CD14-positive monocyte (primary cell): ENCODE measurements around the gene XRCC5. TPM values are rescaled to one million over a fixed set of nuclear protein-coding genes. Genes with fewer than 3 reads are reported as not detected.

Source experiments
- DNase-seq, 3 donors: peaks; one replicate each; pipeline ENCODE4 v3.0.0-alpha.2; 2011 to 2022
- H2AFZ ChIP-seq: 2 replicates; pipeline ENCODE4 v1.6.0; 2012; ENCODE audit warnings: mild to moderate bottlenecking, low read depth, low read length, inconsistent platforms; ENCODE audit not compliant: insufficient read depth, poor library complexity, severe bottlenecking
- H3K27ac ChIP-seq, 2 donors: 1 replicate in 1 of 2; 2 replicates in 1 of 2; pipeline ENCODE4 v1.5.1; 2012 to 2013; ENCODE audit warnings: low read length in 2 of 2, control low read depth in 1 of 2, inconsistent platforms in 1 of 2, low read depth in 1 of 2, mild to moderate bottlenecking in 1 of 2
- H3K27me3 ChIP-seq, 2 donors: one replicate each; pipeline versions ENCODE4 v1.6.0 to v1.6.1; 2011 to 2013; ENCODE audit warnings: low read length in 2 of 2; ENCODE audit not compliant: control insufficient read depth in 2 of 2, insufficient read depth in 2 of 2
- H3K36me3 ChIP-seq, 2 donors: replicated peaks in 1 of 2; 1 replicate in 1 of 2; 2 replicates in 1 of 2; pipeline versions ENCODE4 v1.5.1 to v1.6.1; 2012 to 2013; ENCODE audit warnings: low read length in 2 of 2, control low read depth in 1 of 2, inconsistent platforms in 1 of 2, mild to moderate bottlenecking in 1 of 2; ENCODE audit not compliant: insufficient read depth in 2 of 2, control insufficient read depth in 1 of 2
- H3K4me1 ChIP-seq, 2 donors: 1 replicate in 1 of 2; 2 replicates in 1 of 2; pipeline versions ENCODE4 v1.5.1 to v1.6.1; 2012 to 2013; ENCODE audit warnings: low read length in 2 of 2, control low read depth in 1 of 2, inconsistent platforms in 1 of 2, mild to moderate bottlenecking in 1 of 2, moderate library complexity in 1 of 2; ENCODE audit not compliant: insufficient read depth in 2 of 2, control insufficient read depth in 1 of 2
- H3K4me2 ChIP-seq: replicated peaks from 2 replicates; pipeline ENCODE3; 2012; ENCODE audit warnings: low read length, moderate library complexity, mild to moderate bottlenecking; ENCODE audit not compliant: poor library complexity, severe bottlenecking; ENCODE audit errors: extremely low read depth
- H3K4me3 ChIP-seq, 3 experiments: fragments of 200-600 bp in 1 of 3; sonication (generic) in 1 of 3; replicated peaks in 1 of 3; 1 replicate in 2 of 3; 2 replicates in 1 of 3; pipeline ENCODE4 v1.5.1; 2011 to 2013; ENCODE audit warnings: low read length in 3 of 3, mild to moderate bottlenecking in 3 of 3, control low read depth in 2 of 3, low read depth in 2 of 3, inconsistent platforms in 1 of 3, moderate library complexity in 1 of 3
- H3K79me2 ChIP-seq: 2 replicates; pipeline ENCODE4 v1.6.0; 2012; ENCODE audit warnings: mild to moderate bottlenecking, control low read depth, inconsistent platforms, low read length, moderate library complexity; ENCODE audit not compliant: insufficient read depth
- H3K9ac ChIP-seq: 2 replicates; pipeline ENCODE4 v1.6.0; 2017; ENCODE audit warnings: low read length, mild to moderate bottlenecking; ENCODE audit not compliant: insufficient read depth, poor library complexity, severe bottlenecking
- H3K9me3 ChIP-seq, 2 donors: replicated peaks in 1 of 2; 1 replicate in 1 of 2; 2 replicates in 1 of 2; pipeline versions ENCODE4 v1.5.1 to v1.6.1; 2012 to 2013; ENCODE audit warnings: low read length in 2 of 2, control low read depth in 1 of 2; ENCODE audit not compliant: control insufficient read depth in 1 of 2, insufficient read depth in 1 of 2
- H4K20me1 ChIP-seq: 2 replicates; pipeline ENCODE4 v1.6.0; 2012; ENCODE audit warnings: mild to moderate bottlenecking, low read length, control low read depth, moderate library complexity; ENCODE audit not compliant: insufficient read depth
- H3K27ac Mint-ChIP-seq, 7 donors: one replicate each; pipeline ENCODE4 v1.8.0; 2020; ENCODE audit warnings: mild to moderate bottlenecking in 7 of 7, mixed read lengths in 7 of 7, moderate library complexity in 6 of 7, inconsistent platforms in 2 of 7
- H3K27me3 Mint-ChIP-seq, 3 donors: one replicate each; pipeline ENCODE4 v1.8.0; 2021 to 2022; ENCODE audit warnings: low read depth in 3 of 3, mild to moderate bottlenecking in 3 of 3, mixed read lengths in 3 of 3, moderate library complexity in 3 of 3, inconsistent platforms in 1 of 3
- H3K36me3 Mint-ChIP-seq, 2 donors: one replicate each; pipeline ENCODE4 v1.8.0; 2020; ENCODE audit warnings: mixed read lengths in 2 of 2, inconsistent platforms in 1 of 2, mild to moderate bottlenecking in 1 of 2
- H3K4me1 Mint-ChIP-seq: one replicate; pipeline ENCODE4 v1.8.0; 2020; ENCODE audit warnings: mild to moderate bottlenecking, mixed read lengths
- H3K4me3 Mint-ChIP-seq, 2 donors: one replicate each; pipeline ENCODE4 v1.8.0; 2020; ENCODE audit warnings: mild to moderate bottlenecking in 2 of 2, mixed read lengths in 2 of 2, moderate library complexity in 1 of 2
- H3K9me3 Mint-ChIP-seq, 7 donors: one replicate each; pipeline ENCODE4 v1.8.0; 2020 to 2022; ENCODE audit warnings: mixed read lengths in 7 of 7, mild to moderate bottlenecking in 6 of 7, moderate library complexity in 6 of 7, inconsistent platforms in 2 of 7
- CTCF ChIP-seq: fragments of 200-600 bp; IDR thresholded peaks from one replicate; pipeline ENCODE4 v1.8.0; 2022; ENCODE audit warnings: antibody characterized with exemption, mild to moderate bottlenecking
- WGBS: methylation state at CpG from one replicate; pipeline ENCODE4 v1.1.5; 2013; ENCODE audit warnings: missing lambda C conversion rate; ENCODE audit not compliant: insufficient coverage; 5-methylcytosine and 5-hydroxymethylcytosine counted together
- intact Hi-C, 2 donors: fragments of 100-400 bp; cut with micrococcal nuclease; formaldehyde crosslinking; loops; one replicate each; pipeline versions ENCODE4 v1.15.0 to v1.15.1; 2023
- polyA plus RNA-seq, 3 donors: library from polyadenylated mRNA; depleted of rRNA in 1 of 3; unstranded in 2 of 3; stranded (reverse) in 1 of 3; fragments of 300-500 nt in 2 of 3; fragments of >200 nt in 1 of 3; fragmentation: Illumina TruSeq in 2 of 3; gene quantifications; 1 replicate in 2 of 3; 2 replicates in 1 of 3; pipeline ENCODE4 v1.2.3, GENCODE V29; 2012 to 2021

Gene XRCC5
- polyA plus RNA-seq, 3 donors, result 55.3 to 281 (median 258) TPM

- Histone ChIP-seq H3K79me2 (peaks cover 95% of the 10 kb centered on the region), H4K20me1 (peaks cover 58% of the 10 kb centered on the region), H3K4me1 (peaks cover 25 to 43% of the 10 kb centered on the region in 2 donors), H3K27me3 (no peaks in the 10 kb centered on the region), H2AFZ (no peak overlapping the region), H3K36me3 (peaks cover 63 to 71% of the 10 kb centered on the region in 2 donors), H3K4me2 (peak overlapping the region; percentile 78), H3K27ac (peak overlapping the region; percentile 80 to 97), H3K4me3 (no peak overlapping the region), H3K9ac (no peak overlapping the region), H3K9me3 (no peaks in the 10 kb centered on the region)
- Mint-ChIP-seq H3K36me3 (peaks cover 63 to 68% of the 10 kb centered on the region in 2 donors), H3K27me3 (no peaks in the 10 kb centered on the region), H3K4me3 (peak overlapping the region in 1 of 2 donors; percentile 84), H3K27ac (peak overlapping the region; percentile 51 to 99 (median 85)), H3K4me1 (peaks cover 39% of the 10 kb centered on the region), H3K9me3 (no peaks in the 10 kb centered on the region)
- no peak for TF ChIP-seq CTCF
- intact Hi-C loops, result loop anchor here in 1 of 2 donors (10.0 kb wide), 1 partner anchor 300 kb away; the partner anchor contains the start of gene SMARCAL1
- no peak for DNase-seq
- 63% methylated on average over 4 of the region's 4 CpGs for whole genome bisulfite sequencing
These were observed 5.2 kb downstream of the XRCC5 start for GRCh38 chr2:216114382-216114713.

- H3K4me1 Mint-ChIP-seq, result peaks cover 36% of the 10 kb centered on the region
- DNase-seq, result peak; percentile 98 to 100 (median 99)
- no peaks in the 10 kb centered on the region for H3K9me3 Mint-ChIP-seq
- peaks cover 68 to 74% of the 10 kb centered on the region in 2 donors for H3K36me3 Mint-ChIP-seq
- peaks cover 63% of the 10 kb centered on the region for H4K20me1 ChIP-seq
- H2AFZ ChIP-seq, result peak overlapping the region; percentile 89
- peak overlapping the region; percentile 80 to 97 for H3K27ac ChIP-seq
- peak overlapping the region; percentile 78 for H3K4me2 ChIP-seq
- H3K27me3 Mint-ChIP-seq, result no peaks in the 10 kb centered on the region
- H3K4me3 ChIP-seq, result peak overlapping the region; percentile 68 to 86 (median 82)
- peak; percentile 93 for TF ChIP-seq CTCF
- H3K4me1 ChIP-seq, result peaks cover 22 to 40% of the 10 kb centered on the region in 2 donors
- no peaks in the 10 kb centered on the region for H3K27me3 ChIP-seq
- peak overlapping the region; percentile 96 to 100 (median 99) for H3K27ac Mint-ChIP-seq
- no peaks in the 10 kb centered on the region for H3K9me3 ChIP-seq
- intact Hi-C loops, result loop anchor here (5.0 to 10.0 kb wide), 2 partner anchors 297 to 300 kb away; partner anchors contain the start of gene SMARCAL1 (in 2 of the 2)
- H3K79me2 ChIP-seq, result peaks cover 95% of the 10 kb centered on the region
- H3K36me3 ChIP-seq, result peaks cover 69 to 77% of the 10 kb centered on the region in 2 donors
- peak overlapping the region; percentile 84 to 96 for H3K4me3 Mint-ChIP-seq
- peak overlapping the region; percentile 87 for H3K9ac ChIP-seq
- 0% methylated on average over 13 of the region's 29 CpGs for WGBS
These were observed 5.8 kb downstream of the XRCC5 start for GRCh38 chr2:216114714-216115531.
